B cell (primary cell): Measurements from ENCODE around the gene LPCAT1.

Experiments used
- CTCF ChIP-seq: fragments of 200-600 bp; IDR thresholded peaks from one replicate; pipeline ENCODE4 v1.8.0; 2022; ENCODE audit warnings: antibody characterized with exemption, mild to moderate bottlenecking
- EZH2 ChIP-seq: IDR thresholded peaks from 2 replicates; pipeline ENCODE4 v1.6.1; 2012; ENCODE audit warnings: borderline replicate concordance, low read depth, mild to moderate bottlenecking, moderate library complexity, low read length; ENCODE audit not compliant: insufficient read depth, poor library complexity, severe bottlenecking

- TF ChIP-seq CTCF = no peak
- TF ChIP-seq EZH2 = no peak
These were observed 46.8 kb downstream of the LPCAT1 start for GRCh38 chr5:1476967-1477310.
